ENCODE measurements around the gene CALHM4. TPM values are rescaled to one million over a fixed set of nuclear protein-coding genes. Genes with fewer than 3 reads are reported as not detected.
"Not testable (repeated sequence)": the region's sequence is repeated elsewhere in the genome, so short reads cannot be mapped to it uniquely, and the experiment has no call there.

Gene CALHM4
- total and polyA plus RNA-seq, 7 donors = 0.07 to 1.2 (median 0.34) TPM; not detected in 2

DNA sequence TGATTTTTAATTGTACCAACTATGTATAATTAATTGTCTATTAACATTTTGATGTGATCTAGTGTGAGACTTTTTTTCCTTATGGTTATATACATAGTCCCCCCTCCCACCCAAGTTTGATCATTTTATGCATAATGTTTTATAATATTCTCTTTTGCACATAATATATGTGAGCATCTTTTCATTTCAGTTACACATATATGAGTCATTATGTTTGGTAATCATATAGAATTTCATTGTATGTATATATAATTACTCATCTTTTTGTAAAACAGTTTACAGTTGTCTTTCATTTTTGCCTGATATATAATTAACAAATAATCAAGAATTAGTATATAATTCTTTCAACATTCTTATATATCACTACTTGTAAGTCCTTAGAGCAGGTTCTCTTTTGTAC lies 32.7 kb downstream of the CALHM4 start:
- TF ChIP-seq, protein P1, sequence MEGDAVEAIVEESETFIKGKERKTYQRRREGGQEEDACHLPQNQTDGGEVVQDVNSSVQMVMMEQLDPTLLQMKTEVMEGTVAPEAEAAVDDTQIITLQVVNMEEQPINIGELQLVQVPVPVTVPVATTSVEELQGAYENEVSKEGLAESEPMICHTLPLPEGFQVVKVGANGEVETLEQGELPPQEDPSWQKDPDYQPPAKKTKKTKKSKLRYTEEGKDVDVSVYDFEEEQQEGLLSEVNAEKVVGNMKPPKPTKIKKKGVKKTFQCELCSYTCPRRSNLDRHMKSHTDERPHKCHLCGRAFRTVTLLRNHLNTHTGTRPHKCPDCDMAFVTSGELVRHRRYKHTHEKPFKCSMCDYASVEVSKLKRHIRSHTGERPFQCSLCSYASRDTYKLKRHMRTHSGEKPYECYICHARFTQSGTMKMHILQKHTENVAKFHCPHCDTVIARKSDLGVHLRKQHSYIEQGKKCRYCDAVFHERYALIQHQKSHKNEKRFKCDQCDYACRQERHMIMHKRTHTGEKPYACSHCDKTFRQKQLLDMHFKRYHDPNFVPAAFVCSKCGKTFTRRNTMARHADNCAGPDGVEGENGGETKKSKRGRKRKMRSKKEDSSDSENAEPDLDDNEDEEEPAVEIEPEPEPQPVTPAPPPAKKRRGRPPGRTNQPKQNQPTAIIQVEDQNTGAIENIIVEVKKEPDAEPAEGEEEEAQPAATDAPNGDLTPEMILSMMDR (IDR thresholded peaks at IDR 0.05) = no peak
- ATAC-seq (no peak), DNase-seq (no peak)
- Histone ChIP-seq H3K27me3 (ENCODE audit: insufficient read depth in 3 of 3, low read length in 2 of 3) (no peaks in the 10 kb centered on the region), H3K36me3 (ENCODE audit: insufficient read depth in 1 of 2, low read depth in 1 of 2) (peaks cover 0 to 81% of the 10 kb centered on the region in 2 donors), H3K4me1 (no peaks in the 10 kb centered on the region), H3K27ac (no peak overlapping the region), H3K9me3 (no peaks in the 10 kb centered on the region), H3K4me3 (no peak overlapping the region)
- intact Hi-C loops (cut with DNase I) = no loop called here

DNA sequence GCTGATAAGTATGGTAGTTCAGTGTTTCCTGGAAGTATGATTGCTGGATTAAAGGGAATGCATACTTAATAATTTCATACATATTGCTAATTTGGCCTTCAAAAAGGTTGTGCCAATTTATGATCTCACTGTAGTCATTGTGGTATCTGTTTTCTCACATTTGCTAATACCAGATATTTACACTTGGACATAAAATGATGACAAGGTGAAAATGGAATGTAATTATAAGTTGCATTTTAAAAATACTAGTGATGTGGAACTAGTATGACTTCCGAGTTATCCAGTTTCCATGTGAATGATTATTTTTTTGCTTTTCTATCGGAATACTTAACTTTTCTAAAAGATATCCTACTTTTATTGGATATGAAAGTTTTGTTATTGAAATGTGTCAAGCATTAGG lies 33.2 kb downstream of the CALHM4 start:
- no peak overlapping the region for H3K4me3 ChIP-seq
- TF ChIP-seq, protein P1 (IDR thresholded peaks at IDR 0.05) = no peak
- no peak overlapping the region for H3K27ac ChIP-seq
- peaks cover 3 to 81% of the 10 kb centered on the region in 2 donors for H3K36me3 ChIP-seq (ENCODE audit: insufficient read depth in 1 of 2, low read depth in 1 of 2)
- no peak for DNase-seq
- WGBS, 3 donors = 95 to 99% (median 98%) methylated on average over 2 of the region's 2 CpGs
- intact Hi-C loops (cut with DNase I) = no loop called here
- no peaks in the 10 kb centered on the region for H3K9me3 ChIP-seq
- H3K27me3 ChIP-seq (ENCODE audit: insufficient read depth in 3 of 3, low read length in 2 of 3) = no peaks in the 10 kb centered on the region
- no peaks in the 10 kb centered on the region for H3K4me1 ChIP-seq
- ATAC-seq = no peak

DNA sequence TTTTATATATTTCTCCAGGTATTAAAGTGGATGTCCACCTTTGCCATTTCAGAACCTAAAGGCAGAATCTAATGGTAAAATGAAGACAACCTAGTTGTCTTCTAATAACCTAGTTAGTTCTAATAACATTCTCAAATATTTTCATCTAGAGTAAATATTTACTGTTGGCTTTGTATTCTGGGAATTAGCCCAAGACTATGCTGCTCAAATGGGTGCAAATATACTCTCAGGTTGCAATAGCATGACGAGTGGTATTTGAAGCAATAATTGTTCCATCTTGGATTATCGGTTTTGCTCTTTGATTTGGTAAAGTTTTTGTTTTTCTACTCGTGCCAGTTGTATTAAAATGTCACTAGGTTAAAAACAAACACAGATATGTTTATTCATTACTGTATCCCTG lies 41.7 kb downstream of the CALHM4 start:
- no peaks in the 10 kb centered on the region for H3K9me3 ChIP-seq
- H3K27me3 ChIP-seq (ENCODE audit: insufficient read depth in 3 of 3, low read length in 2 of 3) = no peaks in the 10 kb centered on the region
- TF ChIP-seq, protein P1 (IDR thresholded peaks at IDR 0.05) = no peak
- no peak overlapping the region for H3K27ac ChIP-seq
- no peaks in the 10 kb centered on the region for H3K4me1 ChIP-seq
- no peak for DNase-seq
- peaks cover 16 to 86% of the 10 kb centered on the region in 2 donors for H3K36me3 ChIP-seq (ENCODE audit: insufficient read depth in 1 of 2, low read depth in 1 of 2)
- intact Hi-C loops (cut with DNase I) = no loop called here
- 91 to 94% (median 93%) methylated on average over 3 of the region's 3 CpGs for WGBS, 3 donors
- H3K4me3 ChIP-seq = no peak overlapping the region
- no peak for ATAC-seq

DNA sequence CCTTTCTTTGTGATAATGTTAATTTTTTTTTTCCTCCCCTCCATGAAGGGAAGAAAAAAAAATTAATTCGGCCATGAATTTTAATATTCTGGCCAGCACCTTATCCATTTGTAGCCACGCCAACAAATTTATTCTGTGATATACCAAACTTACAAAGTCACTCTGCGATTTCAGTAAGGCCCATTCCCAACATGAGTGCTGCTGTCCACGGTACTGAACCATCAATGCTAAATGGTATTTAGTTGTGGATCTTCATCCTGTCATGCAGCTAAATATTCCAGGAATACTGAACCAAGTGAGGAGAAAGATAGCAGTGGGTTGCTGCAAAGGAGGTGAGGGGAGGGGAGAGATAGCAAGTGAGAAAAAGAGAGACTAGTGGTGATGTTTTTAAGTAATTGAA lies 43.3 kb downstream of the CALHM4 start:
- no peaks in the 10 kb centered on the region for H3K4me1 ChIP-seq
- intact Hi-C loops (cut with DNase I) = no loop called here
- no peaks in the 10 kb centered on the region for H3K9me3 ChIP-seq
- H3K36me3 ChIP-seq (ENCODE audit: insufficient read depth in 1 of 2, low read depth in 1 of 2) = peaks cover 13 to 75% of the 10 kb centered on the region in 2 donors
- no peaks in the 10 kb centered on the region for H3K27me3 ChIP-seq (ENCODE audit: insufficient read depth in 3 of 3, low read length in 2 of 3)
- TF ChIP-seq, protein P1 (IDR thresholded peaks at IDR 0.05) = no peak
- ATAC-seq = no peak
- no peak overlapping the region for H3K4me3 ChIP-seq
- no peak for DNase-seq
- no peak overlapping the region for H3K27ac ChIP-seq
- 79 to 83% (median 80%) methylated on average over 4 of the region's 4 CpGs for WGBS, 3 donors

DNA sequence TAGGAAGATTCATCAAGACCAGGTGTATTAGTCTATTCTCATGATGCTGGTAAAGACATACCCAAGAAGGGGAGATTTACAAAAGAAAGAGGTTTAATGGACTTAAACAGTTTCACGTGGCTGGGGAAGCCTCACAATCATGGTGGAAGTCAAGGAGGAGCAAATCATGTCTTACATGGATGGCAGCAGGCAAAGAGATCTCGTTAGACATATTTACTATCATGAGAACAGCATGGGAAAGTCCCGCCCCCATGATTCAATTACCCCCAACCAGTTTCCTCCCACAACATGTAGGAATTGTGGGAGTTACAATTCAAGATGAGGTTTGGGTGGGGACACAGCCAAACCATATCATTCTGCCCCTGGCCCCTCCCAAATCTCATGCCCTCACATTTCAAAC lies 50.4 kb downstream of the CALHM4 start:
- 90 to 99% (median 94%) methylated on average over 3 of the region's 3 CpGs for WGBS, 3 donors
- H3K4me3 ChIP-seq; H3K9me3 ChIP-seq; H3K4me1 ChIP-seq; ATAC-seq; H3K27me3 ChIP-seq (ENCODE audit: insufficient read depth in 3 of 3, low read length in 2 of 3); H3K27ac ChIP-seq; DNase-seq; intact Hi-C loops (cut with DNase I): not testable (repeated sequence)
- H3K36me3 ChIP-seq (ENCODE audit: insufficient read depth in 1 of 2, low read depth in 1 of 2) = peaks cover 0 to 35% of the 10 kb centered on the region in 2 donors

DNA sequence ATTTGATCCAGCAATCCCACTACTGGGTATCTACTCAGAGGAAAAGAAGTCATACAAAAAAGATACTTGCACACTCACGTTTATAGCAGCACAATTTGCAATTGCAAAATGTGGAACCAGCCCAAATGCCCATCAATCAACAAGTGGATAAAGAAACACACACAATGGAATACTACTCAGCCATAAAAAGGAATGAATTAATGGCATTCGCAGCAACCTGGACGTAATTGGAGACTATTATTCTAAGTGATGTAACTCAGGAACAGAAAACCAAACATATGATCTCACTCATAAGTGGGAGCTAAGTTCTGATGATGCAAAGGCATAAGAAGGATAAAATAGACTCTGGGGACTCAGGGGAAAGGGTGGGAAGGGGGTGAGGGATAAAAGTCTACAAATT lies 51.3 kb downstream of the CALHM4 start:
- ATAC-seq; intact Hi-C loops (cut with DNase I); H3K27ac ChIP-seq; H3K9me3 ChIP-seq; H3K27me3 ChIP-seq (ENCODE audit: insufficient read depth in 3 of 3, low read length in 2 of 3); DNase-seq; H3K4me1 ChIP-seq; H3K4me3 ChIP-seq: not testable (repeated sequence)
- H3K36me3 ChIP-seq (ENCODE audit: insufficient read depth in 1 of 2, low read depth in 1 of 2) = peaks cover 0 to 28% of the 10 kb centered on the region in 2 donors
- 89 to 92% (median 92%) methylated on average over 3 of the region's 3 CpGs for WGBS, 3 donors
